ENCODE measurements around the gene DDX18.

The DDX18 gene

GRCh38 chr2:117835990-117836760, 21.7 kb downstream of the DDX18 start:
- peak; percentile 44 for DNase-seq

- no peak for DNase-seq
Observed at GRCh38 chr2:117845304-117845703, 30.8 kb downstream of the DDX18 start.

- DNase-seq: no peak
Observed at GRCh38 chr2:117850015-117850414, 35.5 kb downstream of the DDX18 start.

- no peak for DNase-seq
Observed at GRCh38 chr2:117850461-117850860, 36.0 kb downstream of the DDX18 start.

GRCh38 chr2:117851969-117852368, 37.5 kb downstream of the DDX18 start:
- DNase-seq: no peak

GRCh38 chr2:117853316-117853715, 38.8 kb downstream of the DDX18 start:
- DNase-seq: no peak

- DNase-seq: no peak
Observed at GRCh38 chr2:117853873-117854272, 39.4 kb downstream of the DDX18 start.

- no peak for DNase-seq
Observed at GRCh38 chr2:117854610-117855009, 40.1 kb downstream of the DDX18 start.

GRCh38 chr2:117855886-117856285, 41.4 kb downstream of the DDX18 start:
- DNase-seq: no peak

- no peak for DNase-seq
Observed at GRCh38 chr2:117856415-117857210, 42.1 kb downstream of the DDX18 start.

GRCh38 chr2:117858336-117858735, 43.8 kb downstream of the DDX18 start:
- no peak for DNase-seq

- no peak for DNase-seq
Observed at GRCh38 chr2:117858892-117859531, 44.5 kb downstream of the DDX18 start.

GRCh38 chr2:117859532-117859911, 45.0 kb downstream of the DDX18 start:
- no peak for DNase-seq

- no peak for DNase-seq
Observed at GRCh38 chr2:117859924-117860647, 45.6 kb downstream of the DDX18 start.

- no peak for DNase-seq
Observed at GRCh38 chr2:117862459-117862858, 48.0 kb downstream of the DDX18 start.

- DNase-seq: no peak
Observed at GRCh38 chr2:117875786-117876185, 61.3 kb downstream of the DDX18 start.

GRCh38 chr2:117879003-117879402, 64.5 kb downstream of the DDX18 start:
- no peak for DNase-seq
